ENCODE measurements around the gene ELF4.
"Not testable (repeated sequence)": the region's sequence is repeated elsewhere in the genome, so short reads cannot be mapped to it uniquely, and the experiment has no call there.

Gene ELF4

DNA sequence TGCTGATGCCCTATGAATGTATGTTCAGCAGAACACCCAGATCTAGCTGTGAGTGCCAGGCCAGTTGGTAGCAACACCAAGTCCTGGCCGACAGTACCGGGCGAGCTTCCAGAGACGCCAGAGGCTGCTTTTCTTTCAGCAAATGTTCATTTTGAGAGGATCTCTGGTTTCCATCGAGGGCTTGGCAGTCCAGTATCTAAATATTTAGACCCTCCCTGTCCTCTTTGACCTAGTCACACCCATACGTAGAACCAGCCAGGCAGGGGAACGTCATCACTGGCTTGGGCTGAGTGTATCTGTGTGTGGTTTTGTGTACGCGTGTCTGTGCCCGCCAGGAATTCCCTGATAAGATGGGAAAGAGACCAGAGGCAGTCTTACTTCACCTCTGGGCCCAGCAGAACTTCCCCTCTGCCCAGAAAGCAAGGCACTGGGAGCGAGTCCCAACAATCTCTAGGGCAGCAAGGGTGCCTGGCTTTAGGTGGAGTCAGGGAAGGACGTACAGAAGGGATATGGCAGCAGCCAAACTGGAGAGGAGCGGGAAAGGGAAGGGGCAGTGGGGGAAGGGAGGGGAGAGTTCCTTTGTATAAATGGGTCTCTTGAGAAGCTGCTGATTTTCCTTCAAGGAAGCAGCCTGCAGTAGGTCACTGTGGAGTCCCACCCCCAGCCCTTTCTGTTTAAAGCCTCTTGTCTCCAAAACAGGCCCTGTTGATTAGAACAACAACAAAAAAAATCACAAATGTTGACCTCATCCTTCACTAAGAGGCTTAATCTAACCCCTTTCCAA lies 15.0 kb upstream of the ELF4 start:
- Histone ChIP-seq H3K4me2 (ENCODE audit: low read length) (no peak overlapping the region), H3K27me3 (ENCODE audit: control insufficient read depth, insufficient read depth, low read length) (no peaks in the 10 kb centered on the region)

DNA sequence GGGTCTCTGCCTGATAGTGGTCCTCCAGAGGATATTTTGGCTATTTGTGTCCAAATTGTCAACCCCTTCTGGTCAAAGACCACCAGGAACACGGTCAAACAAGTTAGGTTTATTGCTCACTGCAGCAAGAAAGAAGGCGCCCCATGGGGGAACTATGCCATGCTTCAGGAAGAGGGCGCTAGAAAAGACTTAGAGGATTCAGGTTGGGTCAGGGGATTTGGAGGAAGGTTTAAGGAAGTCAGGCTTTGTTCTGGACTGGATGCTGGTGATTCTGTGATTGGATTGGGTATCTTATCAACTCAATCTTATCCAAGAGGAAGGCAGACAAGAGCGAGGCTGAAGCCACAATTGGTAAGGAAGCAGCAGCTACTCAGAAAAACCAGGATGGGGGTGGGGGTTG lies 14.3 kb upstream of the ELF4 start:
- Histone ChIP-seq H3K9ac (ENCODE audit: low read depth, low read length) (no peak overlapping the region), H3K4me2 (ENCODE audit: low read length) (no peak overlapping the region), H3K27me3 (ENCODE audit: control insufficient read depth, insufficient read depth, low read length) (no peaks in the 10 kb centered on the region), H3K36me3 (ENCODE audit: insufficient read depth, low read length) (peaks cover 7% of the 10 kb centered on the region), H3K4me1 (ENCODE audit: control insufficient read depth, insufficient read depth, low read length) (peaks cover 9% of the 10 kb centered on the region), H3K9me3 (replicated peaks; ENCODE audit: low read length) (no peaks in the 10 kb centered on the region), H3K4me3 (ENCODE audit: low read length) (no peak overlapping the region)

More for the DNA sequence above, 15.0 kb upstream of the ELF4 start:
- H3K4me1 ChIP-seq (ENCODE audit: control insufficient read depth, insufficient read depth, low read length) = peaks cover 4% of the 10 kb centered on the region
- H3K9ac ChIP-seq (ENCODE audit: low read depth, low read length) = no peak overlapping the region
- no peaks in the 10 kb centered on the region for H3K9me3 ChIP-seq (replicated peaks; ENCODE audit: low read length)
- H3K4me3 ChIP-seq (ENCODE audit: low read length) = no peak overlapping the region
- peaks cover 7% of the 10 kb centered on the region for H3K36me3 ChIP-seq (ENCODE audit: insufficient read depth, low read length)

DNA sequence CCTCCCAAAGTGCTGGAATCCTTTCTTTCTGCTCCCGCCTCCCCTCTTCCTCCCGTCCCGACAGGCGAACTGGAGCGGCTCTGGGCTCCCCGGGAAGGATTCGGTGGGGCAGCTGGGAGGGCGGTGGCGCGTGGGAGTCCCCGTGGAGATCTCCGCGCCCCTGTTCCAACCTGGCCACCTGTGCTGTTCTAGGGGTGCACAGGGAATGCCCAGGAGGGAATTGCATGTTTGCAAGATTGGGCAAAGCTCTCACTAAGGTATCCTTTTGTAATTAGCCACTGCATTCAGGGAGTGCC lies 11.2 kb upstream of the ELF4 start:
- no peaks in the 10 kb centered on the region for H3K36me3 ChIP-seq (ENCODE audit: insufficient read depth, low read length)
- H3K9me3 ChIP-seq (replicated peaks; ENCODE audit: low read length) = no peaks in the 10 kb centered on the region
- H3K4me3 ChIP-seq (ENCODE audit: low read length) = peak overlapping the region; percentile 64
- peak overlapping the region; percentile 73 for H3K9ac ChIP-seq (ENCODE audit: low read depth, low read length)
- peak overlapping the region; percentile 86 for H3K4me2 ChIP-seq (ENCODE audit: low read length)
- H3K4me1 ChIP-seq (ENCODE audit: control insufficient read depth, insufficient read depth, low read length) = peaks cover 25% of the 10 kb centered on the region
- no peaks in the 10 kb centered on the region for H3K27me3 ChIP-seq (ENCODE audit: control insufficient read depth, insufficient read depth, low read length)

DNA sequence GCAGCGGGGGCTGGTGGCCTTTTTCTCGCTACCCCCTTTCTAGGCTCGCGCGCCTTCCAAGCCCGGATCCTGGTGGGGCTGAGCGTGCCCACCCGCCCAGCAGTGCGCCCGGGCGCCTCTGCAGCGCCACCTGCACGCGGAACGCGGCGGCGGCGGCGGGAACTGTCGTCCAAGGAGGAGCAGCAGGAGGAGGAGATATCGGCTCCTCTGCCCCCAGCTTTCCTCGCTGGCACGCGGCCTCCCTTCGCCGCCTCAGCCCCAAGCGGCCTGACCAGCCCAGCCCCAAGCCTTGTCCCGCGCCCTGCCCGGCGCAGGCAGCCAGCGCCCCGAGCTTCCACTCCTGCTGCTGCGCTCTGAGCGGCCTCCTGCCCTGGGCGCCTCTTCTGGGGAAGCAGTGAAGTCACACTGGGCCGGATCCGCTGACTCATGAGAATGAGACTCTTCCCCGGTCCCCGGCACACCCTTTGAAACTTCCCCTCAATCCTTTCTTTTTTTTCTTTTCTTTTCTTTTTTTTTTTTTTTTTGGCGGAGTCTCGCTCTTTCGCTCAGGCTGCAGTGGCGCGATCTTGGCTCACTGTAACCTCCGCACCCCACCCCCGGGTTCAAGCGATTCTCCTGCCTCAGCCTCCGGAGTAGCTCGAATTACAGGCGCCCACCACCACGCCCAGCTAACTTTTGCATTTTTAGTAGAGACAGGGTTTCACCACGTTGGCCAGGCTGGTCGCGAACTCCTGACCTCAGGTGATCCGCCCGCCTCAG lies 10.6 kb upstream of the ELF4 start:
- Histone ChIP-seq H3K4me1 (ENCODE audit: control insufficient read depth, insufficient read depth, low read length) (peaks cover 25% of the 10 kb centered on the region), H3K9me3 (replicated peaks; ENCODE audit: low read length) (no peaks in the 10 kb centered on the region), H3K4me2 (ENCODE audit: low read length) (peak overlapping the region; percentile 86), H3K9ac (ENCODE audit: low read depth, low read length) (peak overlapping the region; percentile 73), H3K4me3 (ENCODE audit: low read length) (peak overlapping the region; percentile 64), H3K27me3 (ENCODE audit: control insufficient read depth, insufficient read depth, low read length) (no peaks in the 10 kb centered on the region), H3K36me3 (ENCODE audit: insufficient read depth, low read length) (no peaks in the 10 kb centered on the region)

DNA sequence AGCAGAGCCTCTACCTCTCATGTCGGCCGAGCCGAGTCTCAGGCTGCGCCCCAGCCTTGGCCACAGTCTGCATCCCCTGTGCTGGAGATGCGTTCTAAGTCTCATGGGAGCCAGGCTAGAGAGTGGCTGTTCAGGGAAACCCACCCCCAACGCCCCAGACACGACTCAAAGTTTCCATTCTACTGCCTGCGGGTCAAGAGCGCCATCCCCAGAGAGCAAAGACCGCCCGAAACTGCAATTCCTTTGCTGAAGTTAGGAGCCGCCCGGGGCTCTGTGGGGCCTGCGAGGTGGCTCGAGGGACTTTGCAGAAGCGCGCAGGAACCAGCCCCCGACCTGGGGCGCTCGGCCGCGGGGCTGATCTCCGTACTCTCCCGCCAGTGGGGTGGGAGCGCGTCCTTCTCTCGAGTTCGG lies 10.0 kb upstream of the ELF4 start:
- no peaks in the 10 kb centered on the region for H3K36me3 ChIP-seq (ENCODE audit: insufficient read depth, low read length)
- no peaks in the 10 kb centered on the region for H3K9me3 ChIP-seq (replicated peaks; ENCODE audit: low read length)
- H3K4me1 ChIP-seq (ENCODE audit: control insufficient read depth, insufficient read depth, low read length) = peaks cover 25% of the 10 kb centered on the region
- peak overlapping the region; percentile 73 for H3K9ac ChIP-seq (ENCODE audit: low read depth, low read length)
- H3K27me3 ChIP-seq (ENCODE audit: control insufficient read depth, insufficient read depth, low read length) = no peaks in the 10 kb centered on the region
- H3K4me2 ChIP-seq (ENCODE audit: low read length) = peak overlapping the region; percentile 86
- peak overlapping the region; percentile 64 for H3K4me3 ChIP-seq (ENCODE audit: low read length)

DNA sequence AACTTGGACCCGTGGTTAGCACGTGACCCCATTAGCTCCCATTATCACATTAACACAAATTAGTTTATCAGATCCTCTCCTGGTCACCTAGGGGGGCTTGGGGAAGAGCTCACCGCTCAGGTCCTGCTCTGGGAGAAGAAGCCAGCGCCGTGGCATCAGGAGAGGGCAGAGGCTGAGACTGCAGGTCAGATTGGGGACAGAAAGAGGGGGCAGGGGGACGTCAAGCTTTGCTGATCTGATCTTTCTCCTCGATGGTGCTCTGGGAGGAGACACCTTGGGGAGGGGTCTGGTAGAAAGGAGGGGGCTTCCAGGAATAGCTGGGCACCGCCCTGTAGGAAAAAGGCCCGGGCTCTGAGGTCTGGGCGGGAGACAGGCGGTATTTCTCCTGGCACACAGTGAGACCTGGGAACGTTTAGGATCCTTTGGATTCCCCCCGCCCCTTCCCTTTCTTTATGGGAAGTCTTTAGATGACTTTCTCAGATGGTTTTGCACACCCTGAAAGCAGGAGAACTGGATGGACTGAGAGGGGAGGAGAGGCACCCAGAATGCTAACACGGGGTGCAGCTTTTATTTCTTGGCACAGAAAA lies 9.1 kb upstream of the ELF4 start:
- Histone ChIP-seq H3K4me3 (ENCODE audit: low read length) (peak overlapping the region; percentile 37), H3K27me3 (ENCODE audit: control insufficient read depth, insufficient read depth, low read length) (no peaks in the 10 kb centered on the region), H3K36me3 (ENCODE audit: insufficient read depth, low read length) (no peaks in the 10 kb centered on the region), H3K9me3 (replicated peaks; ENCODE audit: low read length) (no peaks in the 10 kb centered on the region), H3K4me1 (ENCODE audit: control insufficient read depth, insufficient read depth, low read length) (peaks cover 25% of the 10 kb centered on the region), H3K9ac (ENCODE audit: low read depth, low read length) (no peak overlapping the region), H3K4me2 (ENCODE audit: low read length) (peak overlapping the region; percentile 69)

DNA sequence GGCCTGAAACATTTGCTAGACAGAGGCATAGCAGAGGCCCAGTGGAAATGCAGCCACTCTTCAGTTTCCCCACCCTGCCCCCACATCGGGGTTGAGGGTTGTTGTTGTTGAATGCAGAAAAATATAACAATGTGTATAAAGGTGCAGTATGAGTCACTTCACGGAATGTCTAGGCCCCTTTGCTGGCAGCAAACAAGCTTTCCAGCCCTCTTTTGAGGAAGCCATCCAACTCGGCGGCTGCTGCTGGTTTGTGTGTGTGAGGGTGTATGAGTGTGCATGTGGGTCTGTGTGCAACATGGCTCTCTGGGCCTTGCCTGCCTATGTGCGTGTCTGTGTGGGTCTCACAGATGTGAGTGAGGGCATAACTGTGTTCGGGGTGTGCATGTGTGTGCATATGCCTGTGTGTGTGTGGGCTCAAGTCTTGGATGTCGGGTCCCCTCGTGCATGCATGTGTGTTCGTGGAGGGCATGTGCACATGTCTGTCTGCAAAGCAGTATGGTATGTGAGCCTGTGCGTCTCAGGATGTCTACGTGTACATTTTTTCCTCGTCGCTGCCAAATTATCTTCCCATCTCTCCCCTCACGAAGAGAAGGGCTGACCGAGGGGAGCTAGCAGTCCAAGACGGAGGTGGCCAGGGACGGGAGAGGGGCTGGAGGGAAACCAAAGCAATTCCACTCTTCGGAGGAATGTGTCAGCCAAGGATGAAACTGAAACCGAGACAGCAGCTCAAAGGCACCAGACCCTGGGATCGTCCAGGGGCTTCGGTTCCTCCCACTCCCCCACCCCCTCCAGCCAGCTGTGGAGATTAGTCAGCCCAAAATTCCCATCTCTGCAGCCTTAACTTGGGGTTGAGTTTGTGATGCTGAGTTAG lies 8.4 kb upstream of the ELF4 start:
- Histone ChIP-seq H3K4me3 (ENCODE audit: low read length) (peak overlapping the region; percentile 37), H3K27me3 (ENCODE audit: control insufficient read depth, insufficient read depth, low read length) (no peaks in the 10 kb centered on the region), H3K9me3 (replicated peaks; ENCODE audit: low read length) (no peaks in the 10 kb centered on the region), H3K36me3 (ENCODE audit: insufficient read depth, low read length) (no peaks in the 10 kb centered on the region), H3K9ac (ENCODE audit: low read depth, low read length) (no peak overlapping the region), H3K4me2 (ENCODE audit: low read length) (peak overlapping the region; percentile 69), H3K4me1 (ENCODE audit: control insufficient read depth, insufficient read depth, low read length) (peaks cover 32% of the 10 kb centered on the region)

DNA sequence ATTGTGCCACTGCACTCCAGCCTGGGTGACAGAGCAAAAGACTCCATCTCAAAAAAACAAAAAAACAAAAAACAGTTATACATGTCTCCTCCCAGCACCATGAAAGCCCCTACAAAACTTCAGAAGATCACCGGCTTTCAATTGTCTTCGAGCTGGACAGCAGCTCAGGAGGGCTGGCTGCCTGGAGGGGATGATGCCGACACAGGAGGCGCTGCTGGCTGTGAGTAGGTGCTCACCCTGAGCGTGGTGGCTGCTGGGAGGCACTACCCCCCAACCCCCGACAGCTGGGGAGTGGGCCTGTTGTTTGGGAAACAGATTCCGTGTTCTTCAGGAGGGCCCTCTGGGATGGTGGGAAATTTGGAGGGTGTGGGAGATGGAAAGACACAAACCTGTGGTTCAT lies 6.9 kb upstream of the ELF4 start:
- H3K9me3 ChIP-seq (replicated peaks; ENCODE audit: low read length) = no peaks in the 10 kb centered on the region
- no peak overlapping the region for H3K4me3 ChIP-seq (ENCODE audit: low read length)
- H3K36me3 ChIP-seq (ENCODE audit: insufficient read depth, low read length) = no peaks in the 10 kb centered on the region
- no peaks in the 10 kb centered on the region for H3K27me3 ChIP-seq (ENCODE audit: control insufficient read depth, insufficient read depth, low read length)
- H3K4me2 ChIP-seq (ENCODE audit: low read length) = no peak overlapping the region
- H3K4me1 ChIP-seq (ENCODE audit: control insufficient read depth, insufficient read depth, low read length) = peaks cover 33% of the 10 kb centered on the region
- H3K9ac ChIP-seq (ENCODE audit: low read depth, low read length) = no peak overlapping the region

DNA sequence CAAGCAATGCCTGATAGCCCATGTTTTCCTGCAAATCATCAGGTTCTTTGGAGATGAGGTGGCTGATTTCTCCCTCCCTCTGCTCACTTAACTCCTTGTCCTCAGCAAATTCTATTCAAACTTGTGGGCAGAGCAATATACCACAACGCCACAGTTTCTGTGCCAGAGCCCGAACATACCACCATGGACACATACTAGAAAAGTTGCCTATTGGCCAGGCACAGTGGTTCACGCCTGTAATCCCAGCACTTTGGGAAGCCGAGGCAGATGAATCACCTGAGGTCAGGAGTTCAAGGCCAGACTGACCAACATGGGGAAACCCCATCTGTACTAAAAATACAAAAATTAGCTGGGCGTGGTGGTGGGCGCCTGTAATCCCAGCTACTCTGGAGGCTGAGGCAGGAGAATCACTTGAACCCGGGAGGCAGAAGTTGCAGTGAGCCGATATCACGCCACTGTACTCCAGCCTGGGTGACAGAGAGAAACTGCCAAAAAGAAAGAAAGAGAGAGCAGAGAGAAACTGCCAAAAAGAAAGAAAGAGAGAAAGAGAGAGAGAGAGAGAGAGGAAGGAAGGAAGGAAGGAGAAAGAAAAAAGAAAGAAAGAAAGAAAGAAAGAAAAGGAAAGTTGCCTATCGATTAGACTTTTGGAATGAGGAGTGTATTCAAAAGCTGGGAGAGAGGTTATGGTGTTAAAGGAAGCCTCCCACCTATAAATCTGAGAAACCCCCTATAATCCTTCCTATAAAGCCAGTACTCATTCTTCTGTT lies 5.0 kb upstream of the ELF4 start:
- H3K36me3 ChIP-seq (ENCODE audit: insufficient read depth, low read length); H3K9me3 ChIP-seq (replicated peaks; ENCODE audit: low read length); H3K27me3 ChIP-seq (ENCODE audit: control insufficient read depth, insufficient read depth, low read length); H3K9ac ChIP-seq (ENCODE audit: low read depth, low read length); H3K4me3 ChIP-seq (ENCODE audit: low read length); H3K4me2 ChIP-seq (ENCODE audit: low read length): not testable (repeated sequence)
- H3K4me1 ChIP-seq (ENCODE audit: control insufficient read depth, insufficient read depth, low read length) = peaks cover 29% of the 10 kb centered on the region

DNA sequence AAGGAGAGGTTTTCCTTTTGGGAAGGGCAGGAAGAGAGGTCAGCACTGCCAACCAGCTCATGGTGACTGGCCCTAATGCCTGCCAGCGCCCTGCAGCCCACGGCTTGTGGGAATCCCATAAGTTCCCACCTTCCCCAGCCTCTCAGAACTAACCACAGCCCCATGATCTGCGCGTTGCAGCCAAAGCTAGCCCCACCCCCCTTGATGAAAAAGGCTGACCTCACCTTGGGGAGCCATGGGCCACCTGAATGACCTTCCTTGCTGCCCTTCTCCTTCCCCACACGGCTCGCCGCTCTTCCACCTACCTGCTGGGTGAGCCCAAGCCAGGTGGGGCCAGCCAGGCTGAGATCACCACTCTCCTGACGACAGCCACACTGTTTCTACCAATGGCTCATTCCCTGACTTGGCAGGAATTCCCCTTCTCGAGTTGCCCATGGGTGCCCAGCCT lies 3.9 kb upstream of the ELF4 start:
- H3K4me3 ChIP-seq (ENCODE audit: low read length) = no peak overlapping the region
- no peaks in the 10 kb centered on the region for H3K27me3 ChIP-seq (ENCODE audit: control insufficient read depth, insufficient read depth, low read length)
- no peaks in the 10 kb centered on the region for H3K9me3 ChIP-seq (replicated peaks; ENCODE audit: low read length)
- no peak overlapping the region for H3K4me2 ChIP-seq (ENCODE audit: low read length)
- no peaks in the 10 kb centered on the region for H3K36me3 ChIP-seq (ENCODE audit: insufficient read depth, low read length)
- peaks cover 23% of the 10 kb centered on the region for H3K4me1 ChIP-seq (ENCODE audit: control insufficient read depth, insufficient read depth, low read length)
- H3K9ac ChIP-seq (ENCODE audit: low read depth, low read length) = no peak overlapping the region
